DOHH2 (cell line): ENCODE data around the gene PIRT.

Experiments used
- H3F3A ChIP-seq: fragments of 200-600 bp; sonication (generic), shearing (Covaris generic); 2 replicates; pipeline ENCODE4 v1.6.0; 2016; ENCODE audit warnings: antibody characterized with exemption, mild to moderate bottlenecking; ENCODE audit not compliant: control insufficient read depth, insufficient read depth
- H3K27ac ChIP-seq: fragments of 200-600 bp; sonication (generic); 2 replicates; pipeline ENCODE4 v1.5.1; 2014; ENCODE audit warnings: low read depth, mild to moderate bottlenecking, low read length, moderate library complexity
- H3K27me3 ChIP-seq: fragments of 200-600 bp; sonication (generic); 2 replicates; pipeline ENCODE4 v1.6.1; 2014; ENCODE audit warnings: mild to moderate bottlenecking, low read length, mixed read lengths; ENCODE audit not compliant: control insufficient read depth
- H3K36me3 ChIP-seq: fragments of 200-600 bp; sonication (generic); 2 replicates; pipeline ENCODE4 v1.6.1; 2014; ENCODE audit warnings: mild to moderate bottlenecking, low read length, moderate library complexity, mixed read lengths; ENCODE audit not compliant: control insufficient read depth
- H3K4me1 ChIP-seq: fragments of 200-600 bp; sonication (generic); 2 replicates; pipeline ENCODE4 v1.6.1; 2014; ENCODE audit warnings: mild to moderate bottlenecking, low read length, mixed read lengths; ENCODE audit not compliant: control insufficient read depth
- H3K4me2 ChIP-seq: fragments of 200-600 bp; sonication (generic); 2 replicates; pipeline ENCODE4 v1.6.0; 2014; ENCODE audit warnings: mild to moderate bottlenecking, low read length, moderate library complexity
- H3K4me3 ChIP-seq: fragments of 200-600 bp; sonication (generic); 2 replicates; pipeline ENCODE4 v1.5.1; 2014; ENCODE audit warnings: mild to moderate bottlenecking, low read length, mixed read lengths
- H3K79me2 ChIP-seq: fragments of 200-600 bp; sonication (generic); 2 replicates; pipeline ENCODE4 v1.6.1; 2014; ENCODE audit warnings: mild to moderate bottlenecking, low read length, mixed read lengths; ENCODE audit not compliant: control insufficient read depth
- H3K9me2 ChIP-seq: fragments of 200-600 bp; sonication (generic); replicated peaks from 2 replicates; pipeline ENCODE4 v1.6.1; 2014; ENCODE audit warnings: mild to moderate bottlenecking, low read length, mixed read lengths; ENCODE audit not compliant: control insufficient read depth
- H3K9me3 ChIP-seq: fragments of 200-600 bp; sonication (generic); 2 replicates; pipeline ENCODE4 v1.6.1; 2014; ENCODE audit warnings: antibody characterized with exemption, low read length, mixed read lengths; ENCODE audit not compliant: control insufficient read depth, insufficient read depth
- H4K20me1 ChIP-seq: fragments of 200-600 bp; sonication (generic); 2 replicates; pipeline ENCODE4 v1.6.0; 2014; ENCODE audit warnings: low read depth, mild to moderate bottlenecking, antibody characterized with exemption, low read length, moderate library complexity; ENCODE audit not compliant: control insufficient read depth, insufficient read depth
- CTCF ChIP-seq: fragments of 200-600 bp; sonication (generic); IDR thresholded peaks from one replicate; pipeline ENCODE4 v1.5.1; 2014; ENCODE audit warnings: antibody characterized with exemption, mild to moderate bottlenecking, low read depth, low read length; ENCODE audit not compliant: poor library complexity, severe bottlenecking
- EZH2phosphoT487 ChIP-seq: fragments of 200-600 bp; sonication (generic); IDR thresholded peaks from 2 replicates; pipeline ENCODE4 v1.6.1; 2017; ENCODE audit warnings: borderline replicate concordance, mild to moderate bottlenecking, antibody characterized with exemption, low read length, moderate library complexity, mixed read lengths

PIRT gene

DNA sequence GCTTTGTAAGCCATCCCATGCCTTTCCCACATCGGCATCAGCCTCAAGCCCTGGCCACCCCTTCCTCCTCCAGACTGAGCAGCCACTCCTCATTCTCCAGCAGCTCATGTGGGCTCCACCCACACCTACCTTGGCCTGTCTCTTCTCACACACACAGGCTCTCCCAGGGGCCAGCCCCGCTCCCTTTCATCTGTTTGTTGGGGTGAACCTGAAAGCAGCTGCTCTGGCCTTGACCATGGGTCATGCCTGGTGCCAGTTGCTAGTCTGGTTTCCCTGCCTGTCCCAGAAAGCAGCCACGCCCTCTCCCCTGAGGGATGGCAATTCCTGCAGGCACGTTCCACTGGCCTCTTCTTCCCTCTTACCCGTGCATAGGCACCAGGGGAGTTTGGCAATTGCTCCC is 22.6 kb downstream of the PIRT start:
- no peaks in the 10 kb centered on the region for H3K9me2 ChIP-seq

DNA sequence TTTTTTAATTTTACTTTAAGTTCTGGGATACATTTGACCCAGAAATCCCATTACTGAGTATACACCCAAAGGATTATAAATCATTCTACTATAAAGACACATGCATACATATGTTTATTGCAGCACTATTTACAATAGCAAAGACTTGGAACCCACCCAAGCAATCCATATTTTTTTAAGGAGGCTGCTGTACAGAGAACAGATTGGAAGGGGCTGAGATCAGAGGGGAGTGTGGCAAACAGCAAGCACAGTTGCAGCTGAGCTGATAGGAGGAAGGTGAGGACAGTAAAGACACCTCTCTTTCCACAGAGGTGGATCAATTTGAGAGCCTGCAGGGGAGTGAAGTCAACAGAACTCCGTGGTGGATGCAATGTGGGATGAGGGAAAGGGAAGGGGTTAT is 23.8 kb downstream of the PIRT start:
- Histone ChIP-seq H3K4me2 (no peak overlapping the region), H3K79me2 (no peaks in the 10 kb centered on the region), H3K9me3 (no peaks in the 10 kb centered on the region), H3F3A (no peaks in the 10 kb centered on the region), H3K36me3 (no peaks in the 10 kb centered on the region), H4K20me1 (no peaks in the 10 kb centered on the region), H3K27me3 (0 out of 2 replicates have a peak, but pooled peaks cover 2% of the 10 kb centered on the region), H3K4me3 (no peak overlapping the region), H3K4me1 (no peaks in the 10 kb centered on the region), H3K27ac (no peak overlapping the region), H3K9me2 (no peaks in the 10 kb centered on the region)
- TF ChIP-seq EZH2phosphoT487 (no peak), CTCF (no peak)

More for the DNA sequence above, 22.6 kb downstream of the PIRT start:
- no peaks in the 10 kb centered on the region for H4K20me1 ChIP-seq
- H3K27me3 ChIP-seq, result 0 out of 2 replicates have a peak, but pooled peaks cover 2% of the 10 kb centered on the region
- no peak overlapping the region for H3K4me3 ChIP-seq
- H3F3A ChIP-seq, result no peaks in the 10 kb centered on the region
- no peaks in the 10 kb centered on the region for H3K79me2 ChIP-seq
- H3K9me3 ChIP-seq, result no peaks in the 10 kb centered on the region
- H3K27ac ChIP-seq, result no peak overlapping the region
- no peak for TF ChIP-seq CTCF
- TF ChIP-seq EZH2phosphoT487, result no peak
- no peak overlapping the region for H3K4me2 ChIP-seq
- H3K36me3 ChIP-seq, result no peaks in the 10 kb centered on the region
- no peaks in the 10 kb centered on the region for H3K4me1 ChIP-seq

DNA sequence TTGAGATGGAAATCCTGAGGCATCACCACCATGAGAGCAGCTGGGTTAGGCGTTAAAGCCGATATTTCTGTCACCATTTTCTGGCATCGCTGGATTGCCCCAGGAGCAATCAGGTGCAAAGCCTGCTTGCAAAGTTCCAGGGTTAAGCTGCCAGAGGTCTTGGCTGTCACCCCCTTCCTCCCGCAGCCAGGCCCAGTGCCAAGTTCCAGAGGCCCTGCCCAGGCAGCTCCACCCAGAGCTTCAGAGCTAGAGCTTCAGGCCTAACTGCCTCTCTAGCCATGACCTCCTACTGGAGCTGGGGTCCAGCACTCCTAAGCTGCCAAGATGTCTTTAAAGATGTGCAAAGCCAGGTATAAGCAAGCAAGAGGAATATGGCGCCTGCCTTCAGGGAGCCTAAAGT is 25.2 kb downstream of the PIRT start:
- Histone ChIP-seq H3K4me1 (no peaks in the 10 kb centered on the region), H4K20me1 (no peaks in the 10 kb centered on the region), H3K9me2 (no peaks in the 10 kb centered on the region), H3K36me3 (no peaks in the 10 kb centered on the region), H3K79me2 (no peaks in the 10 kb centered on the region), H3K27me3 (0 out of 2 replicates have a peak, but pooled peaks cover 2% of the 10 kb centered on the region), H3F3A (no peaks in the 10 kb centered on the region), H3K27ac (no peak overlapping the region), H3K9me3 (no peaks in the 10 kb centered on the region), H3K4me3 (no peak overlapping the region), H3K4me2 (no peak overlapping the region)
- no peak for TF ChIP-seq EZH2phosphoT487

DNA sequence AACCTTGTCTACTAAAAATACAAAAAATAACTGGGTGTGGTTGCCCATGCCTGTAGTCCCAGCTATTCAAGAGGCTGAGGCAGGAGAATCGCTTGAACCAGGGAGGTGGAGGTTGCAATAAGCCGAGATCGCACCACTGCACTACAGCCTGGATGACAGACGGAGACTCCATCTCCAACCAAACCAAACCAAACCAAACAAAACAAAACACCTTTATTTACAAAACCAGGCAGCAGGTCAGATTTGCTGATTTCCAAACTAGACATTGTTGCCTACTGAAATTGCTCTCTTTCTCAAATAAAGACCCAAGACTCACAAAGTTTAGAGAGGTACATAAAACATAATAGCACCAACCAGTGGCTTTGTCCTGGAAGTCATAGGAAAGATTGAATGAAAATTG is 28.3 kb downstream of the PIRT start:
- Histone ChIP-seq H3K27me3 (no peaks in the 10 kb centered on the region), H3K4me1 (no peaks in the 10 kb centered on the region), H3K36me3 (no peaks in the 10 kb centered on the region), H3F3A (no peaks in the 10 kb centered on the region), H3K4me3 (no peak overlapping the region), H3K9me2 (no peaks in the 10 kb centered on the region), H3K27ac (no peak overlapping the region), H4K20me1 (no peaks in the 10 kb centered on the region), H3K9me3 (no peaks in the 10 kb centered on the region), H3K4me2 (no peak overlapping the region), H3K79me2 (no peaks in the 10 kb centered on the region)
- TF ChIP-seq EZH2phosphoT487, result no peak
- TF ChIP-seq CTCF, result no peak
